Activated CD8-positive, alpha-beta memory T cell treated with anti-CD3 and anti-CD28 coated beads for 24 hours (primary cell): Measurements from ENCODE around the gene MRPL4.

Experiments used
- DNase-seq: peaks from one replicate; pipeline ENCODE4 v3.0.0-alpha.2; 2020

MRPL4 gene

DNA sequence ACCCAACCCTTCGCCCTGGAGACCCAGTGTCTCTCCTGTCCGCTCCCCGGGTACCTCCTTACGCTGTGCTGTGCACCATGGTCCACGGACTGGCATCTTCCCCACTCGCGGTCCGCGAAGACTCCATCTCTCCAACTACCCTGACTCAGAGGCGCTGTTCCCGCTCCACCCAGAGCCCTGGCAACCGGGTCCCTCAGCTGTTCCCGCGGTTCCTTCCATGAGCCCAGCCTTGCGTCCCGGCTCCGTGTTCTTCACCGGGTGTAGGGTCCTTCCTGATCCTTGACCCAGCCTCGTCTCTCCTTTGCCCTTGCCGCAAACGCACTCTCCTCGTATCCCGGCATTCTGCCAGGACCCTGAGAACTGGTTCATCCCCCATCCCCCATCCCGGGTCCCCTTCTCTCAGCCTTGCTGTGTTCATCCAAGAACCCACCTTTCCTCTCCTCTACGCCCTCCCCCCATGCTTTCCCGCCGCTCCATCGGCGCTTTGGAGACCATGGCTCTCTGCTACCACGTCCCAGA is 38.4 kb downstream of the MRPL4 start:
- DNase-seq, result peak; percentile 67

DNA sequence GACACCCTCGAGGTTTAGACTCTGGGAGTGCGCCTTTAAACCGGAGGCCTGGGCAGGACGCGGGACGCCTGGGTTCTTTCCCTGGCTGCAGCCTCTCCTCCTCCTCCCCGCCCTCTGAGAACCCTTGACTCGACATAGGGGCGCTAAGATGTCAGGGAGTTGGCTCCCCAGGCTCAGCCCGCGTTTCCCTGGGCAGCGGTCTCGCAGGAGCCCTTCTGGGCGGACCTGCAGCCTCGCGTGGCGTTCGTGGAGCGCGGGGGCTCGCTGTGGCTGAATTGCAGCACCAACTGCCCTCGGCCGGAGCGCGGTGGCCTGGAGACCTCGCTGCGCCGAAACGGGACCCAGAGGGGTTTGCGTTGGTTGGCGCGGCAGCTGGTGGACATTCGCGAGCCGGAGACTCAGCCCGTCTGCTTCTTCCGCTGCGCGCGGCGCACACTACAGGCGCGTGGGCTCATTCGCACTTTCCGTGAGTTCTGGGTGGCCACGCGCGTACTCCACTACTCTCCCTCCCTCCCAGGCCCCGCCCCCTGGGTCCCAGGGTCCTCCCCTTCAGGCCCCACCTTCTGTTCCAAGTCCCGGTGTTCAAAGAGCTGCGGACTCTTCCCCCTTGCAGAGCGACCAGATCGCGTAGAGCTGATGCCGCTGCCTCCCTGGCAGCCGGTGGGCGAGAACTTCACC is 39.0 kb downstream of the MRPL4 start:
- DNase-seq, result peak; percentile 81

DNA sequence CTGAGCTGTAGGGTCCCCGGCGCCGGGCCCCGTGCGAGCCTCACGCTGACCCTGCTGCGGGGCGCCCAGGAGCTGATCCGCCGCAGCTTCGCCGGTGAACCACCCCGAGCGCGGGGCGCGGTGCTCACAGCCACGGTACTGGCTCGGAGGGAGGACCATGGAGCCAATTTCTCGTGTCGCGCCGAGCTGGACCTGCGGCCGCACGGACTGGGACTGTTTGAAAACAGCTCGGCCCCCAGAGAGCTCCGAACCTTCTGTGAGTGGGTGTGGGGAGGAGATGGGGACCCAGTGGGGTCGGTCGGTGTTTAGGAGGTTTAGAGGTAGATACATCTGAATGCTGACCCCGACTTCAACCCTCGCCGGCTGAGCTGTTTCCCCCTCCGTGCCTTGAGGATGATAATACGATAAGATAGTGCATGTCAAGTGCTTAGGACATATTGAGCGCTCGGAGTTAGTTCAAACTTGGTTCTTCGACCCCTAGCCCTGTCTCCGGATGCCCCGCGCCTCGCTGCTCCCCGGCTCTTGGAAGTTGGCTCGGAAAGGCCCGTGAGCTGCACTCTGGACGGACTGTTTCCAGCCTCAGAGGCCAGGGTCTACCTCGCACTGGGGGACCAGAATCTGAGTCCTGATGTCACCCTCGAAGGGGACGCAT is 39.7 kb downstream of the MRPL4 start:
- DNase-seq, result no peak

DNA sequence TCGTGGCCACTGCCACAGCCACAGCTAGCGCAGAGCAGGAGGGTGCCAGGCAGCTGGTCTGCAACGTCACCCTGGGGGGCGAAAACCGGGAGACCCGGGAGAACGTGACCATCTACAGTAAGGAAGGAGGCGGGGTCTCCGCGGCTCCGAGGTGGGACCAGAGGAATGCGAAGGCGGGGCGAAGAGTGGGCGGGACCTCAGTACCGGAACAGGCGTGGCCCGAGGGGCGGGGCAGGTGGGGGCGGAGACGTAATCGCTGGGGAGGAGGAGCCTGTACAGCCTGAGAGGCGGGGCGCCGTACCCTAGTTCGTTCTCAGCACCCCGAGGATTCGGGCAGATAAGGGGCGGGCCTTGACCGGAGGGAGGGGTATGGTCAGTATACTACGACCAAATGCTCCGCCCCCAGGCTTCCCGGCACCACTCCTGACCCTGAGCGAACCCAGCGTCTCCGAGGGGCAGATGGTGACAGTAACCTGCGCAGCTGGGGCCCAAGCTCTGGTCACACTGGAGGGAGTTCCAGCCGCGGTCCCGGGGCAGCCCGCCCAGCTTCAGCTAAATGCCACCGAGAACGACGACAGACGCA is 40.3 kb downstream of the MRPL4 start:
- peak; percentile 87 for DNase-seq

DNA sequence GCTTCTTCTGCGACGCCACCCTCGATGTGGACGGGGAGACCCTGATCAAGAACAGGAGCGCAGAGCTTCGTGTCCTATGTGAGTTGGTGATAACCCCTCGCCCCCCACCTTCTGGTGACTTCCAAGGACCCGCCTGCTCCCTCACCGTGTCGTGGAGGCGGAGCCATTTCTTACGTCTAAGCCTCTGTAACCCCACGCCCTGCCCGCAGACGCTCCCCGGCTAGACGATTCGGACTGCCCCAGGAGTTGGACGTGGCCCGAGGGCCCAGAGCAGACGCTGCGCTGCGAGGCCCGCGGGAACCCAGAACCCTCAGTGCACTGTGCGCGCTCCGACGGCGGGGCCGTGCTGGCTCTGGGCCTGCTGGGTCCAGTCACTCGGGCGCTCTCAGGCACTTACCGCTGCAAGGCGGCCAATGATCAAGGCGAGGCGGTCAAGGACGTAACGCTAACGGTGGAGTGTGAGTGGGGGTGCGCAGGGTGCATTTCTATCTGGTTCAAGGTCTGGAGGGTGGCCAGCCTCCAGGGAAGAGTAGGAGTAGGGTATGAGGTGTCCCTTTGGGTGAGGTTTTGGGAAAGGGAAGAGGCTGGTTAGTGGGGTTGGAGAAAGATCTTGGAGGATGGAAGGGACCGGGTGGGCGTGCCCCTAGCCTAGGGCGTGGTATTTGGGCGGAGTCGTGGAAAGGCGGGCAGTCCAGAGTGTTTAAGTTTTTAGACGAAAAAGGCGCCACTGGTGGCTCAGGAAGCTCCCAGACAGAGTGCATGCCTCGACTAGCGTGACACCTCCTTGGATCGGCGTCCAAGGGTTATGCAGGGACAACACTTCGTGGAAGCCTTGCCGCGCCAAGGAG is 41.0 kb downstream of the MRPL4 start:
- no peak for DNase-seq

DNA sequence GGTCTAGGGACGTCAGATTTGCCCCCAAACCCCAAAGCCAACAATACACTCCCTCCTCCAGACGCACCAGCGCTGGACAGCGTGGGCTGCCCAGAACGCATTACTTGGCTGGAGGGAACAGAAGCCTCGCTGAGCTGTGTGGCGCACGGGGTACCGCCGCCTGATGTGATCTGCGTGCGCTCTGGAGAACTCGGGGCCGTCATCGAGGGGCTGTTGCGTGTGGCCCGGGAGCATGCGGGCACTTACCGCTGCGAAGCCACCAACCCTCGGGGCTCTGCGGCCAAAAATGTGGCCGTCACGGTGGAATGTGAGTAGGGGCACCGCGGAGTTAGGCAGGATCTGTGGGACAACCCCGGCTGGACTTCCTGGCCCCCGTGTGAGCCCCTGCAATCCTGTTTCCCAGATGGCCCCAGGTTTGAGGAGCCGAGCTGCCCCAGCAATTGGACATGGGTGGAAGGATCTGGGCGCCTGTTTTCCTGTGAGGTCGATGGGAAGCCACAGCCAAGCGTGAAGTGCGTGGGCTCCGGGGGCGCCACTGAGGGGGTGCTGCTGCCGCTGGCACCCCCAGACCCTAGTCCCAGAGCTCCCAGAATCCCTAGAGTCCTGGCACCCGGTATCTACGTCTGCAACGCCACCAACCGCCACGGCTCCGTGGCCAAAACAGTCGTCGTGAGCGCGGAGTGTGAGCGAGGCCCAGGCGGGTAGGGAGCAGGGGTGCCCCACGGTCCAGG is 41.8 kb downstream of the MRPL4 start:
- no peak for DNase-seq

DNA sequence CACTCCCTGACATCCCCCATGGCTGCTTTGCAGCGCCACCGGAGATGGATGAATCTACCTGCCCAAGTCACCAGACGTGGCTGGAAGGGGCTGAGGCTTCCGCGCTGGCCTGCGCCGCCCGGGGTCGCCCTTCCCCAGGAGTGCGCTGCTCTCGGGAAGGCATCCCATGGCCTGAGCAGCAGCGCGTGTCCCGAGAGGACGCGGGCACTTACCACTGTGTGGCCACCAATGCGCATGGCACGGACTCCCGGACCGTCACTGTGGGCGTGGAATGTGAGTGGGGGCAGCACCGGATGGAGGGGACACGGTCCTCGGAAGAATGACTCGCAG is 42.3 kb downstream of the MRPL4 start:
- no peak for DNase-seq

DNA sequence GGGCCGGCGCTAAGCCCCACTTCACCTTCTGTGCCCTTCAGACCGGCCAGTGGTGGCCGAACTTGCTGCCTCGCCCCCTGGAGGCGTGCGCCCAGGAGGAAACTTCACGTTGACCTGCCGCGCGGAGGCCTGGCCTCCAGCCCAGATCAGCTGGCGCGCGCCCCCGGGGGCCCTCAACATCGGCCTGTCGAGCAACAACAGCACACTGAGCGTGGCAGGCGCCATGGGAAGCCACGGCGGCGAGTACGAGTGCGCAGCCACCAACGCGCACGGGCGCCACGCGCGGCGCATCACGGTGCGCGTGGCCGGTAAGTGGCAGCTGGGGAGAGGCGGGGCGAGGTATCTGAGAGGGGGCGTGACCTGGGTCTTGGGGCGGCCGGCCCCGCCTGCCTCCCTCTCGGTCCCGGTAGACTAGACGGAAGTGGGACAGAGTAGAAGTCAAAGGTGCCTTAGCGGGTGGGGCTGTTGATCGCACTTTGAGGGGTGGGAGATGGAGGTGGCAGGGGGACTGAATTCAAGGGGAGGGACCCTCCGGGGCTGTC is 43.4 kb downstream of the MRPL4 start:
- peak; percentile 76 for DNase-seq

DNA sequence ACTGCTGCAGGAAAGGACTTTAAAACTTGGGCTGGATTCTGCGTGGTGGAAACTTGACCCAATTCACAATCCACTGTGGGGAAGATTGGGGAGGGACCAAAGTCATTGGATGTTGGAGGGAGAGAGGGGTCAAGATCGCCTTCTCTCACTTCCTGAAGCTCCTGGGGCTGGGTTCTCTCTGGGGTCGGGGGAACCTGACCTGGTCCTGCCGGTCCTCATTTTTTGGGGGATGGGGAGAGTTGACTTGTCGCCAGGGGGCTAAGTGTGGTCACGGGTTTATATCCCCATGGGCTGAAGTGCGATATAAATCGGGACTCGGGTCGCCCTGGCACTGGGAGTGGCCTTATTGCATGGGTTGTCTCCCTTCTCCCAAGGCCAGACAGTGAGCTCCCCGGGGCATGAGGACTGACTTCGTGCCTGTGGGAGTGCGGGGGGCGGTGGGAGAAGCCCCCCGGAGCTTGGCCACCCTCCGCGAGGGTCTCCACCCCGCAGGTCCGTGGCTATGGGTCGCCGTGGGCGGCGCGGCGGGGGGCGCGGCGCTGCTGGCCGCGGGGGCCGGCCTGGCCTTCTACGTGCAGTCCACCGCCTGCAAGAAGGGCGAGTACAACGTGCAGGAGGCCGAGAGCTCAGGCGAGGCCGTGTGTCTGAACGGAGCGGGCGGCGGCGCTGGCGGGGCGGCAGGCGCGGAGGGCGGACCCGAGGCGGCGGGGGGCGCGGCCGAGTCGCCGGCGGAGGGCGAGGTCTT is 44.0 kb downstream of the MRPL4 start:
- no peak for DNase-seq

DNA sequence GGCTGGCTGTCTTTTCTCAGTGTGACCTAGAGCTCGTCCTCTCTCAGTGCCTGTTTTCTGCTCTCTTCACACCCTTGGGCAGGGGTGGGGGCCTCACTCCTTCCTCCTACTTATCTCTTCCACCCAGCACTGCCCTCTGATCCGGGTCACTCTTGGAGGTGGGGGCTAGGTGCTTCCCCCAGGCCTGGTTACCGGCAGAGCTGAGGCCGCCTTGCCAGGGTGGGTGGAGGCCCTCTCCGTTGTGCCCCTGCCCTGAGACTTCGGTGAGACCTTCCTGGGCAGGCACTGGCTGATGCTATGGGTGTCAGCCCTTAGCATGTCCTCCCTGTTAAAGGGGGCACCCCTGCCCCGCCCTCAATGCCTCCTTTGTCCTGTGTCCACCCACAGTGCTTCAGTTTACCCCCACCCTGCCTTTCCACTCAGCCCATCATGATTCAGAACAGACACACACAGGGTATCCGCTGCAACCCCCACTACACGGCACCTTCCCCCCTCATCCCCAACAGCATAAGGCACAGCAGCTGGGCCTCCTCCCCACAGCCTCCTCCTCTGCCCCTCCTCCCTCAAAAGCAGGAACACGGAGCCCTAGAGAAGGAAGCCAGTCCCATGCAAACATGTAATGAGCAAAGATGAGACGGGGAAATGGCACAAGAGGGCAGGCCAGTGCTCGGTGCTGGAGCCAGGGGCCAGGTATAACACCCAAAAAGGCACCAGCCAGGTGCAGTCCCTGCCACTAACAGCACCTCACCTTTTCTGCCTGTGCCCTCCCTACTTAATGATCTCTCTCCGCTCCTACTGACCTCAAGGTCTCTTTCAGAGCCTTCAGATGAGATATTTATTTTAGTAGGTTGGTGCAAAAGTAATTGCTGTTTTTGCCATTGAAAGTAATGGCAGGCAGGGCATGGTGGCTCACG is 47.8 kb downstream of the MRPL4 start:
- DNase-seq, result no peak

DNA sequence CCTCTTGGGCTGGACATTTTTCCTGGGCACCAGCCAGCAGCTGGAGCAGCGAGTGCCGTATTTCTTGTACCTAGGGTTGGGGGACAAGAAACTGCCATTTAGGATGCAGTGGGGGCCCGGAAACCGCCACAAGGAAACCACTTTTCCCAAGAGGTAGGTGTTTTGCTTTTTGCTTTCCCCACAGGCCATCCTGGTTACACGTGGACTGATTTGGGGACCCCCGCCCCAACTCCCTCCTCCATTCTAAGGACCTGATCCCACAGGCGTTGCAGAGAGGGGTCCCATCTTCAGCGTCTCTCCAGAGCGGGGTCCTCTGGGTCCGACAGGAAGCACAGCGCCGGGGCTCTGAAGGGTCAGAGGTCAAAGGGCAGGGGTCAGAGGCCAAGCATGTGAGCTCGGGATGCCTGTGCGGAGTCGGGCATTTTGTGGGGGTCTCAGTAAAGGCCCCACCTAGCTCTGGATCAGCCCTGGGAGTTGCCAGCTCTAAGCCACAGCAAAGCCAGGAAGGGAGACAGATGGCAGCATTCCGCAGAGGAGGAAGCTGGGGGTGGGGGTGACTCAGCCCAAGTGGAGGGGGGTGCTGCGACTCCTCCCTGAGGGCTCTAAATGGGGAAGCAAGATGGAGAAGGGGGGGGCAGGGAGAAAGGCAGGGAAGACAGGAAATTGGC is 53.3 kb downstream of the MRPL4 start:
- no peak for DNase-seq

DNA sequence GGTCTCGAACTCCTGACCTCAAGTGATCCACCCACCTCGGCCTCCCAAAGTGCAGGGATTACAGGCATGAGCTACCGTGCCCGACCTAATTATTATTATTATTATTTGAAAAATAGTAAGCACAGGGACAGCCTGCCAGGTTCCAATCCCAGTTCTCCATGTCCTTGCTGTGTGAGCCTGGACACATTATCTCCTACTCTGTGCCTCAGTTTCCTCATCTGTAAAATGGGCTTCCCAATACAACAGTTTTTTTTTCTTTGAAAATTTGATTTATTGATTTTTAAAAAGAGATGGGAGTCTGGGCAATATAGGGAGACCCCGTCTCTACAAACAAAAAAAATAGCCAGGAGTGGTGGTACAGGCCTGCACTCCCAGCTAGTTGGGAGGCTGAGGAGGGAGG is 54.3 kb downstream of the MRPL4 start:
- no peak for DNase-seq

DNA sequence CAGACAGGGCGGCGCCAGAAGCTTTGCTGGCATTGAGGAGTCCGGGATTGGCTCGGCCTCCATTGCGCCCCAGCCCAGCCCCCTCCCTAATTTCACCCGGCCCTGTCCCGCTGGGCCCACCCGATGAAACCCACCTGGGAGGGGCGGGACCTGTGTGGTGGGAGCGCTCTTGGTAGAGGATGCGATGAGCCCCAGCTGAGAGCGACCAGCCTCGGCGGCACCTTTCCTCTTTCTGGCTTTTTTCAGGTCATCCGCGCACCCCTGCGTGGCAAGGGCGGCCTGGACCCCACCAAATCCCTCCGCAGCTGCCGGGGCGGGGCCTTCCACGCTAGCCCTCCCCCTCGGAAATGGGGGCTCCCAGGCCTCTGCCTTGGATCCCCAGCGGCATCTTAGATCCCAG is 57.4 kb downstream of the MRPL4 start, which contains the start of gene ZGLP1:
ZGLP1 (minus strand) TSS at position 393 of the 400 bp plus-strand sequence.
- no peak for DNase-seq
